Inflammatory macrophage treated with lipopolysaccharide for 4 hours (primary cell): ENCODE results near the gene ZNF618.

ENCODE experiments used
- DNase-seq: peaks from one replicate; pipeline ENCODE4 v3.0.0-alpha.2; 2020

Gene ZNF618

GRCh38 chr9:113960768-113961167 lies 84.7 kb downstream of the ZNF618 start:
- no peak for DNase-seq

DNA sequence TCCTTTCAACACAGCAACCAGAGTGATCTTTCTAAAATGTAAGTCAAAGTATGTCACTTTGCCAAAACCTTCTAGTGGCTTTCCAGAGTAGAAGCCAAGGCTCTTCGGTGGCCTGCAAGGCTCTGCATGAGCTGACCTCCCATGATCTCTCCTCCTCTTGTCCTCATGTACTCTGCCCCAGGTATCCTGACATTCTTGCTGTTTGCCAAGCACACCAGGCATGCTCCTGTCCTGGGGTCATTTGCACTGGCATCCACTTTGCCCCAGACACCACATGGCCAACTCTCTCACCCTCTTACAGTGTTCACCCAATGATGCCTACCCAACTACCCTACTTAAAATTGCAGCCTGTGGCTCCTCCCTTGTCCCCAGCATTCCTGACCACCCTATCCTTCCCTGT lies 86.3 kb downstream of the ZNF618 start:
- no peak for DNase-seq

- peak; percentile 68 for DNase-seq
Measured at GRCh38 chr9:113963017-113963620, 87.0 kb downstream of the ZNF618 start.

GRCh38 chr9:113963696-113964494 lies 87.8 kb downstream of the ZNF618 start:
- no peak for DNase-seq

GRCh38 chr9:113964495-113965170 lies 88.5 kb downstream of the ZNF618 start:
- no peak for DNase-seq

GRCh38 chr9:113966394-113966793 lies 90.3 kb downstream of the ZNF618 start:
- DNase-seq, result no peak

DNA sequence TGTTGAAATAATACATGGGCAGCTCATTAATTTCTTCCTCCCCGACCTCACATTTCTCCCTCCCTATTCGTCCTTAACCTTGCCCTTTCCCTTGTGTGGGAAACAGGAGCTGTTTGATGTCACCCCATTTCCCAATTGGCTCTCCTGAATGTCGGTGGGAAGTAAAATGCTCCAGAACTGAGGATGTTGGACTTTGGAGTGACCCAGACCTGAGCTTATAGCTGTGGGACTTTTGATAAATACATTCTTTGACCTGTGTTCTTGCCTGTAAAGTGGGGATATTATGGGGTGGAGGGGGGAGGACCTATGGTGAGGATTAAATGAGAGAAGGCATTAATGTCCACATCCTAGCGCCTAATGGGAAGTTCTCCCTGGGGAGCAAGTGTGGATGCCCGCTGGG lies 91.3 kb downstream of the ZNF618 start:
- no peak for DNase-seq

DNA sequence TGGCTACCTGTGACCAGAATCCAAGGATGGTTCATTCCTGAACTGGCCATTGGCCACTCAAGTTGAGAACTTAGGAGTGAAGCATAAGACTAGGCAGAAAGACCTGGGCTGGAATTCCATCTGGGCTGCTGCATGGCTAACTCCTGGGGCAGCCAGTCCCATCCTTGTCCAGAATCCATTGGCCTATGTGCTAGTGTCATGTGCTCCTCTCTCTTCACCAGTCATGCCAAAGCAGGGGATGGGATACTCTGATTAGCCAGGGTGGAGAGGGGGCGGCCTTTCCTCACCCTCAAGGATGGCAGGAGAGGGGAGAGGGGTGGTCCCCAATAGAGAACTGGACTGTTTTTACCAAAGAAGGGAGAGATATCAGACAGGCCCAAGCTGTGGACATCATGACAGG lies 93.2 kb downstream of the ZNF618 start:
- DNase-seq, result no peak

GRCh38 chr9:113973226-113973625 lies 97.1 kb downstream of the ZNF618 start:
- no peak for DNase-seq

GRCh38 chr9:113973963-113974413 lies 97.9 kb downstream of the ZNF618 start:
- DNase-seq, result no peak

- DNase-seq, result no peak
Measured at GRCh38 chr9:113976915-113977314, 100.8 kb downstream of the ZNF618 start.

DNA sequence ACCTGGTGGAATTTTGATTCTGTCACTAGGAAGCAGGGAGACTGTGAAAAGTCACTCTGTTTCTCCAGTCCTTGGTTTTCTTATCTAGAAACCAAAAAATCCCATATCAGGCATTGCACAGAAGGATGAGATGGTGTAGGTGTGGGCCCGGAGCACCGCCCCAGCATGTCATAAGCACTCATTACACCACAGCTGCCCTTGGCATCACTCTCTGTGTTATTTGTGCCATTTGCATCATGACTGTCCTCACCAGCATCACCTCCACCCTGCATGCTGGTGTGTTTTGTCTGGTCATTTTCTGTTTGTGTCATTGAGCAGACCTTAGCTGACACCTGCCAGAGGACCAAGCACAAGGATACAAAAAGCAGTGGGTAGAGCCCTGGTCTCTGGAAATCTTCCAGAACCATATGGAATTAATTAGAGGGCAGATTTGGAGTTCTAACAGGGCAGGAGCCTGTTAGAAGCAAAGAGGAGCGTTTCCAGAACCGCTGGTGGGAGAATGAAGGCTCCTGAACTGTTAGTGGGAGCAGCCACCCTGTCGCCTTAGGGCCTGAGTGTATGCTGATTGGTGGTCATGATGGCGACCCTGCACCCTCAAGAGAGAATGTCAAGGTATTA lies 102.7 kb downstream of the ZNF618 start:
- DNase-seq, result no peak

GRCh38 chr9:113979343-113980127 lies 103.4 kb downstream of the ZNF618 start:
- DNase-seq, result no peak

GRCh38 chr9:113984639-113985380 lies 108.7 kb downstream of the ZNF618 start:
- DNase-seq, result no peak

DNA sequence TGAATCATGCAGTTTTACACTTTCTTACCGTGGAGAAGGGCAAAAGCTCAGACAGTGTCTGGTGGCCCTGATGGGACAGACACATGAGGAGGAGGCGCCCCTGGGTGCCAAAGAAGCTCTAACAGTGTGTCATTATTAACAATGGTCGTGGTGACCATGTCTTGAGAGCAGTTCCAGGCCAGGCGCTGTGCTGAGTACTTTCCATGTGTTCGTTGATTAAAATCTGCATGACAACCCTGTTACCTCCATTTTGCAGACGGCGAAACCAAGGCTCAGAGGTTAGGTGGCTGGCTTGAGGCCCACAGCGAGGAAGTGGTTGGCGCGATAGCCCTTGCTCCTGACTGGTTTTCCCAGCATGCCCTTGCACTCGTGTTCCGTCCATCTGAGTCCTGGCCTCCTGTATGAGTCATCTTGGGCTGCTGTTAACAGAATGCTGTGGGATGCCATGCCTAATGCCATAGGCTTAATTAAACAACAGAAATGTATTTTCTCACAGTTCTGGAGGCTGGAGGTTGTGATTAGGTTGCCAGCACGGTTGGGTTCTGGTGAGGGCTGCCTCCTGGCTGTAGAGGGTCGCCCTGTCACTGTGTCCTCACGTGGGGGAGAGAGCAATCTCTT lies 110.0 kb downstream of the ZNF618 start:
- DNase-seq, result no peak

GRCh38 chr9:113986931-113987330 lies 110.8 kb downstream of the ZNF618 start:
- no peak for DNase-seq

DNA sequence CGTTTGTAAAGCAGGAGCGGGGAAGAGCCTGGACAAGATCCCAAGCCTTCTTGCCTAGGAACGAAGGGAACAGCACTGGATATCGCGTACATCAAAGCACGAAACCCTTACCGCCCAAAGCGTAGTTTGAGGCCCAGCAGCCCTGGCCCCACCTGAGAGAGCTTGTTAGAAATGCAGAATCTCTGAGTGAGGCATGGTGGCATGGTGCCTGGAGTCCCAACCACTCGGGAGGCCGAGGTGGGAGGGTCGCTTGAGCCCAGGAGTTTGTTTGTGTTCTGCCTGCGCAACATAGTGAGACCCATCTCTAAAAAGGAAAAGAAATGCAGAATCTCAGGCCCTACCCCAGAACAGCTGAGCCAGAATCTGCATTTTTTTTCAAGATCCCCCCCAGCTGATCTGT lies 111.4 kb downstream of the ZNF618 start:
- no peak for DNase-seq

DNA sequence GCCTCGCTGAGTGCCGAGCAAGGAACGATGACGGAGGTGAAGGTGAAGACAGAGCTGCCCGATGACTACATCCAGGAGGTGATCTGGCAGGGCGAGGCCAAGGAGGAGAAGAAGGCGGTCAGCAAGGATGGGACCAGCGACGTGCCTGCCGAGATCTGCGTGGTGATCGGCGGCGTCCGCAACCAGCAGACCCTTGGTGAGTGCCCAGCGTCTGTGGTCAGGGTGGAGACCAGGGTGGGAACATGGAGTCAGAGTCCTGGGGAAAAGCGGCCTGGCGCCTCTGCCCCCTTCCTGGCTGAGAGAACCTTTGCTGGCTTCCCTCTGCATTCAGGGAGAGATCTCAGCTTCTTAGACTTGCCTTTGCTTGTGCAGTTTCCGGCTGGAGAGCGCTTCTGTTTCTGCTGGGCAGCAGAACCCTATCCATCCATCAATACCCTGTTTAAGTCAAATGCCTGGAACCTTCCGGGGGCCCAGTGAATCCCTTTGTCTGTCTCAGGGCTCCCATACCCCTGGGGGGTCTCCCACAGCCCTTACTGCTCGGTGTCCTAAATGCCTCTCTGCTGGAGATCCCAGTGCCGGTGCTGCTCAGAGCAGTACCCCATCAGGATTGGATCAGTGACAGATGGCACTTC lies 112.4 kb downstream of the ZNF618 start:
- no peak for DNase-seq

DNA sequence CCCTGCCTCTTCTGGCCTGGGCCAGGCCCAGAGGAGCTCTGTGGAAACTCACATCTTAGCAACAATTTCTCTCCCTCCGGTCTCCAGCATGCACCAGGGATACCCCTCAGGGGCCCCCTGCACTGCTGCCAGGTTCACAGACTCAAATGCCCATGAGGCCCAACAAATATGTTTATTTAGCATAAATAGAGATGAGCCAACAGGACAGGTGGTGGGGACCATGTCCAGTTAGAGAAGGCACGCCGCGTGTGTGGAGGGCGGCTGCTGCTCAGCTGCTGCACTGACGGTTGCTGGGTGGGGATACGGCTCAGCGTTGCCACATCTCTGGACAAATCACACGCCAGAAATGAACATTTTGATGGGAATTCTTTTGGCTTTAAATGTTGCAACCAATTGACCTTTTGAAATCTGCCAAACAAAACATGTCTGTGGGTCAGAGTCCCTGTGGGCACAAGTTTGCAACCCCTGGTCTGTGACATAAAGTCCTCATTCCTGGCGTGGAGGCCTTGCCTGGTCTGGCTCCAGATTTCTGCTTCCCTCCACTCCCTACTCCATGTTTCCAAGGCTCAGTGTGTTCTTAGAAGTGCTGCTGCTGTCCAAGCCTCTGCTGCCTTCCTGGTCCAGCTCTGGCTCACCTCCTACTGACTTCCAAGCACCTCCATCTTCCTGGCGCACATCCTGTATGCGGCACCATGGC lies 113.1 kb downstream of the ZNF618 start:
- DNase-seq, result no peak
